HG03064 (cell line): Measurements from ENCODE around the gene SCNN1B.
"Not testable (repeated sequence)": the region's sequence is repeated elsewhere in the genome, so short reads cannot be mapped to it uniquely, and the experiment has no call there.

ENCODE experiments used
- ATAC-seq: cut with Tn5 transposase; IDR thresholded peaks from one replicate; pipeline ENCODE4 v1.9.1; 2021; ENCODE audit warnings: low read depth; ENCODE audit not compliant: unreplicated experiment

The SCNN1B gene

GRCh38 chr16:23302045-23302956 is at the start of gene SCNN1B:
Gene SCNN1B, plus strand, starts transcription at chr16:23302302. Its CDS starts 46,298 bp downstream, at chr16:23348600.
- no peak for ATAC-seq

DNA sequence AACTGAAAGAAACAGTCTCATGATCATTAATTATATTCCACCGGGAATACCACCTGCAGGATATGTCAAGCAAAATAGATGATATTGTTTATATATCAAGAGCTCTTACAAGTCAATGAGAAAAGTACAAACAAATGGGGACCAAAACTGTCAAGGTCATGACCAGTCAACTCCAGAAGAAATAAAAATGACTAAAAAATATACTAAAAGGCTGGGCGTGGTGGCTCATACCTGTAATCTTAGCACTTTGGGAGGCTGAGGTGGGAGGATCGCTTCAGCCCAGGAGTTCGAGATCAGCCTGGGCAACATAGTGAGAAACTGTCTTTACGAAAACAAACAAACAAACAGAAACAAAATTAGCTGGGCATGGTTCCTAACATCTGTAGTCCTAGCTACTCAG is 49.8 kb upstream of the SCNN1B start:
- ATAC-seq = no peak

DNA sequence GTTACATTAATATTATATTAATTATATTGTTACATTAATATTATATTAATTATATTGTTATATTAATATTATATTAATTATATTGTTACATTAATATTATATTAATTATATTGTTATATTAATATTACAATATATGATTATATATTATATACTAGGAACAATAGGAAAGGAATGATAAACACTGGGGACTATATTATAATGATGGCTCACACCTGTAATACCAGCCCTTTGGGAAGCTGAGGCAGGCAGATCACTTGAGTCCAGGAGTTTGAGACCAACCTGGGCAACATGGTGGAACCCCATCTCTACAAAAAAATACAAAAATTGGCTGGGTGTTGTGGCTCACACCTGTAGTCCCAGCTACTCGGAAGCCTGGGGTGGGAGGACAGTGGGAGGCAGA is 48.5 kb upstream of the SCNN1B start:
- ATAC-seq = not testable (repeated sequence)

DNA sequence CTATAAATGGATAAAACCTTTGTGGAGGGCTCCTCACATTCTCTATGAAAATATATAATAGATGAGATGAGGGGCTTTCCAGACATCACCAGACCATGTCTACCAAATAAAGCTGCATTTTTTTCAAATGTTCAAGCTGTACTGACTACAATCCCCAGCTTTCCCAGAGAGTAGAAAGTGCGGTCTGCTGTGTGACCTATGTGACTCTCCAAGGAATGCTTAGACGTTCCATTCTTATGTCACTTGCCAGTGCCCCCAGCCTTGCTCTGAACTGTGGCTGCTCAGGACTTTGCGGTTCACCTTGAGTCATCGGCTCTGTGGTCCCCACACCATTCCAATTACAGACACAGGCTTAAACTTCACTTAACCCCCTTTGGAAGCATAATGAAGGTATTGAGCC is 47.8 kb upstream of the SCNN1B start:
- ATAC-seq = no peak

- ATAC-seq = no peak
Measured at GRCh38 chr16:23255000-23255399, 47.1 kb upstream of the SCNN1B start.

GRCh38 chr16:23256440-23256839 is 45.7 kb upstream of the SCNN1B start:
- ATAC-seq = no peak

GRCh38 chr16:23257682-23258081 is 44.4 kb upstream of the SCNN1B start:
- ATAC-seq = no peak

DNA sequence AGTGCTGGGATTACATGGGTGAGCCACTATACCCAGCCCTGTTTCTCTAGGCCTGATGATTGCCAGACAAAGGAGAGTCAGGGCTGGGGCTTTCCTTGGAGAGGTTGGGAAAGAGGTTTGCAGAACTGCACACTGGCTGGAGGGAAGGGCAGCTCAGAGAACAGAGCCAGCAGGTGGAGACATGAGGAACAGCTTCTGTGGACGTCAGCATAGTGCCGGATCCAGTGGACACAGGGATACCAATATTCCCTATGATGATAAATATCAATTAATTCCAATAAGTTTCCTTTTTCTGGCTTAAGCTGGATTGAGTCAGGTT is 43.2 kb upstream of the SCNN1B start:
- no peak for ATAC-seq

- no peak for ATAC-seq
Measured at GRCh38 chr16:23267647-23268046, 34.5 kb upstream of the SCNN1B start.

GRCh38 chr16:23268561-23268960 is 33.5 kb upstream of the SCNN1B start:
- ATAC-seq = no peak

- ATAC-seq = no peak
Measured at GRCh38 chr16:23269248-23269953, 32.7 kb upstream of the SCNN1B start.

- no peak for ATAC-seq
Measured at GRCh38 chr16:23270654-23271053, 31.4 kb upstream of the SCNN1B start.

GRCh38 chr16:23274968-23275367 is 27.1 kb upstream of the SCNN1B start:
- ATAC-seq = no peak

GRCh38 chr16:23276821-23277220 is 25.3 kb upstream of the SCNN1B start:
- no peak for ATAC-seq

DNA sequence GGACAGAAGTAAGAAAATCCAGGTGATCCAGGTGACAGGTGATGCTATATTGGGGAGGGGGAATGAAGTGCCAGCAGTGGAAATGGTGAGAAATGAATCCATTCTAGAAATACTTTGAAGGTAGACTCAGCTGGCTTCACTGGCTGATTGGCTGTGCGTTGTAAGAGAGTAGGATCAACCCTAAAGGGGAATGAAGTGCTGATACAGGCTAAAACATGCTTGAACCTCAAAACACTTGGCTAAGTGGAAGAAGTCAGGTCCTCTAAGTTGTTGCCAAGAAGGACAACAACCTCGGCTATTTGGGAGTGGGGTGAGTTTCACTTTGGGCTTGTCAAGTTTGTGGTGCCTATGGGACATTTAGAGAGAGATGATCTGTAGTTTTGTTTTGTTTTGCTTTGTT is 24.1 kb upstream of the SCNN1B start:
- ATAC-seq = no peak

GRCh38 chr16:23279721-23280153 is 22.4 kb upstream of the SCNN1B start:
- no peak for ATAC-seq

DNA sequence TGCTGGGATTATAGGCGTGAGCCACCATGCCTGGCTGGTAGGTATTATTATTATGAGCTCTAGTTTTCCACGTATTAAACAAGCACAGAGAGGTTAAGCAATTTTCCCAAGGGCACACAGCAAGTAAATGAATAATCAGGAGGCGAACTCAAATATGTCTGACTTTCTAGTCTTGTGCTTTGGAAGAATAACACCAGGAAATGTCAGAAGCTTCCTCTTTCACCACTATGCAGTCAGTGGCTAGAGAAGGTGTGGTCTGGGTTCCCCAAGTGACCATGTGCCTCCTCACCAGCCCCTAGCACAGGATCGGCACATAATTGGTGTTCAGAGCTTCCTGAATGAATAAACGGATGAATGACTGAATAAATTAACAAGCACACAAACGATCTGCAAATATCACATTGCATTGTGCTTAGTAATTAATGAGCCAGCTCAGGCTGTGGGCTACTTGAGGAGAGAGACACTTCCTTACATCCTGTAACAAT is 21.6 kb upstream of the SCNN1B start:
- ATAC-seq = no peak

DNA sequence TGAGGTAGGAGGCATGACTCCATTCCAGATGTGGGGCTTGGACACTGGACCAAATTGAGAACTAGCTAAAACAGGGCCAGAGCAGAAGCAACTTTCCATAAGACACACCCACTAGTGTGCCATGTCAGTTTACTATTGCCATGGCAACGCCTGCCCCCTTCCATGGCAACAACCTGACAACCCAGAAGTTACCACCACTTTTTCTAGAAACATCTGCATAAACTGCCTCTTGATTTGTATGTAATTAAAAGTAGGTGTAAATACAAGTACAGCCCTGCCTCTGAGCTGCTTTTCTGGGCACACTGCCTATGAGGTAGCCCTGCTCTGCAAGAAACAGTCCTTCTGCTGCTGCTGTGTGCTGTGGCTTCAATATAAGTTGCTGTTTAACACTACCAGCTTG is 19.5 kb upstream of the SCNN1B start:
- ATAC-seq = no peak

GRCh38 chr16:23283571-23283970 is 18.5 kb upstream of the SCNN1B start:
- no peak for ATAC-seq

DNA sequence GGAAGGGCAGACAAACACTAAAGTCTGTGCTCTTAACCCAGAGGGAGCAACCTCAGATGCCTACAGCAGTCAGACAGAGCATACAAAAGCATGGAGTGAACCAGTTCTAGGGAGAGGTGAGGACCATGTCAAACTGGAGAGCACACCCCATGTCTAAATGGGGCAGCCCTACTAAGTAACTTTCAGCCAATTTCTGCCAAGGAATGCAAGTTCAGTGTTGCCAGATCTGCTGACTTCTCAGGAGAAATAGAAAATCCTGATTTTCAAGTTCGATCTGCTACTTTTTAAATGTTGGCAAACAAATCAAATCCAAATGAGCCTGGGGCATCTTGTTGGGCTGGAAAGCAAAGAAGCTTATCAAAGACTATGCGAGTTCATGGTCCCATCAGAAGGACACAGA is 17.5 kb upstream of the SCNN1B start:
- no peak for ATAC-seq

DNA sequence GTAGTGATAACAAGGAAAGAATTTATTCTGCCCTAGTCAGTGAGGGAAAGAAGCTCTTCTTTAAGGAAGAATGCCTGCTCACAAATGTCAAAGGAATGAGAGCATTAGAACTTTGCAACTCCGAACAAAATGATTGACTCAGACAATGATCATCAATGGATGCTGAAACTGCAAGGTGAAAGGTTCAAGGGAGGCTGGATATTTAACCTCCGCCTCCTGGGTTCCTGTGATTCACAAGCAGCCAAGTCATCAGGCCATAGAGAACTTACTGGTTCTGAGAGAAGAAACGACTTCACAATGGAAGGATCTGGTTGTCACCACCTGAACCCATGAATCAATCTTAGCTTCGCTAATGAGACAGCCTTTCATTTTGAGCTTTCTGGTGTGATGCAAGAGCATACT is 16.0 kb upstream of the SCNN1B start:
- no peak for ATAC-seq

- ATAC-seq = no peak
Measured at GRCh38 chr16:23288209-23288608, 13.9 kb upstream of the SCNN1B start.
